H1 (cell line): ENCODE results near the gene TARS2. TPM values are rescaled to one million over a fixed set of nuclear protein-coding genes. Genes with fewer than 3 reads are reported as not detected.

Experiments
- CTCF ChIA-PET: fragments of 300-600 bp; sonication (Branson Sonifier 250); formaldehyde crosslinking; loops from one replicate; lab custom pipeline; 2021; ENCODE audit not compliant: partially characterized antibody; lab: Charles Lee
- POLR2A ChIA-PET: fragments of 300-600 bp; sonication (Branson Sonifier 250); formaldehyde crosslinking; loops from one replicate; lab custom pipeline; 2021; ENCODE audit warnings: inconsistent platforms; ENCODE audit not compliant: partially characterized antibody; lab: Charles Lee
- DNase-seq, 2 experiments: peaks; one replicate each; pipeline versions ENCODE4 v3.0.0 to v3.0.0-alpha.2; 2010 to 2022; ENCODE audit warnings: low spot score in 2 of 2, low read depth in 1 of 2, mixed read lengths in 1 of 2
- FAIRE-seq: peaks from 2 replicates; lab custom pipeline; 2011; peaks lifted over from hg19 to GRCh38; lab: Jason Lieb, UNC
- H2AFZ ChIP-seq: 2 replicates; pipeline ENCODE4 v1.8.1; 2012; ENCODE audit warnings: low read length, inconsistent platforms
- H2AK5ac ChIP-seq: 2 replicates; pipeline ENCODE4 v1.6.1; 2013; ENCODE audit warnings: low read depth, low read length
- H2BK120ac ChIP-seq: replicated peaks from 2 replicates; pipeline ENCODE3; 2013; ENCODE audit warnings: low read depth, low read length, inconsistent platforms
- H2BK12ac ChIP-seq: 2 replicates; pipeline ENCODE4 v1.6.1; 2013; ENCODE audit warnings: low read depth, low read length
- H2BK15ac ChIP-seq: 2 replicates; pipeline ENCODE4 v1.6.1; 2013; ENCODE audit warnings: low read length
- H2BK20ac ChIP-seq: 2 replicates; pipeline ENCODE4 v1.6.1; 2013; ENCODE audit warnings: low read length
- H2BK5ac ChIP-seq: 2 replicates; pipeline ENCODE4 v1.6.1; 2013; ENCODE audit warnings: low read depth, low read length
- H3K14ac ChIP-seq: 2 replicates; pipeline ENCODE4 v1.6.1; 2013; ENCODE audit warnings: inconsistent platforms; ENCODE audit not compliant: insufficient read length
- H3K18ac ChIP-seq: 2 replicates; pipeline ENCODE4 v1.6.1; 2013; ENCODE audit warnings: low read length; ENCODE audit errors: extremely low read depth
- H3K23ac ChIP-seq: 2 replicates; pipeline ENCODE4 v1.6.1; 2013; ENCODE audit warnings: inconsistent platforms; ENCODE audit not compliant: insufficient read length
- H3K23me2 ChIP-seq: 2 replicates; pipeline ENCODE4 v1.6.1; 2013; ENCODE audit warnings: low read depth, low read length
- H3K27ac ChIP-seq: 2 replicates; pipeline ENCODE4 v1.6.1; 2011; ENCODE audit warnings: low read depth, low read length, inconsistent platforms
- H3K27me3 ChIP-seq, 4 experiments: replicated peaks in 1 of 4; 1 replicate in 1 of 4; 2 replicates in 3 of 4; pipeline versions ENCODE4 v1.6.1 to v1.8.1; 2011 to 2013; ENCODE audit warnings: low read length in 3 of 4, mild to moderate bottlenecking in 3 of 4, inconsistent platforms in 2 of 4, mixed read lengths in 2 of 4, moderate library complexity in 1 of 4; ENCODE audit not compliant: control insufficient read depth in 3 of 4, insufficient read depth in 3 of 4; ENCODE audit errors: extremely low read depth in 1 of 4
- H3K36me3 ChIP-seq, 4 experiments: 2 replicates each; pipeline versions ENCODE4 v1.6.1 to v1.8.1; 2011 to 2013; ENCODE audit warnings: mild to moderate bottlenecking in 4 of 4, low read length in 3 of 4, moderate library complexity in 2 of 4, control low read depth in 1 of 4, inconsistent platforms in 1 of 4; ENCODE audit not compliant: insufficient read depth in 4 of 4, control insufficient read depth in 2 of 4
- H3K4ac ChIP-seq: replicated peaks from 2 replicates; pipeline ENCODE3; 2013; ENCODE audit warnings: low read length, low read depth, mixed read lengths, inconsistent platforms; ENCODE audit not compliant: insufficient read length
- H3K4me1 ChIP-seq, 4 experiments: replicated peaks in 1 of 4; 1 replicate in 1 of 4; 2 replicates in 3 of 4; pipeline versions ENCODE4 v1.6.1 to v1.8.1; 2011 to 2013; ENCODE audit warnings: low read length in 3 of 4, inconsistent platforms in 2 of 4, mixed read lengths in 1 of 4; ENCODE audit not compliant: insufficient read depth in 4 of 4, control insufficient read depth in 3 of 4
- H3K4me2 ChIP-seq, 2 experiments: 2 replicates each; pipeline versions ENCODE4 v1.6.1 to v1.8.1; 2011 to 2013; ENCODE audit warnings: low read depth in 2 of 2, low read length in 2 of 2, control low read depth in 1 of 2, inconsistent platforms in 1 of 2, mild to moderate bottlenecking in 1 of 2; ENCODE audit not compliant: insufficient read depth in 1 of 2
- H3K4me3 ChIP-seq, 4 experiments: fragments of 200-600, 300-600 bp in 1 of 4; sonication (generic), shearing (Covaris generic), sonication (Bioruptor Twin) in 1 of 4; 2 replicates each; pipeline versions ENCODE4 v1.5.1 to v1.8.1; 2011 to 2016; ENCODE audit warnings: low read length in 4 of 4, low read depth in 3 of 4, control low read depth in 2 of 4, inconsistent platforms in 2 of 4, mild to moderate bottlenecking in 2 of 4, mixed read lengths in 1 of 4, moderate library complexity in 1 of 4; ENCODE audit not compliant: insufficient read depth in 2 of 4; ENCODE audit errors: extremely low read depth in 1 of 4
- H3K56ac ChIP-seq: replicated peaks from 2 replicates; pipeline ENCODE3; 2013; ENCODE audit warnings: low read depth, mild to moderate bottlenecking, mixed read lengths, low read length, inconsistent platforms; ENCODE audit not compliant: insufficient read length
- H3K79me1 ChIP-seq: 2 replicates; pipeline ENCODE4 v1.6.1; 2013; ENCODE audit warnings: low read depth, low read length, control low read depth
- H3K79me2 ChIP-seq, 2 experiments: 2 replicates each; pipeline versions ENCODE4 v1.6.1 to v1.8.1; 2012 to 2013; ENCODE audit warnings: low read length in 2 of 2, mild to moderate bottlenecking in 2 of 2, inconsistent platforms in 1 of 2; ENCODE audit not compliant: insufficient read depth in 2 of 2, control insufficient read depth in 1 of 2
- H3K9ac ChIP-seq, 4 experiments: replicated peaks in 1 of 4; 1 replicate in 1 of 4; 2 replicates in 3 of 4; pipeline versions ENCODE4 v1.6.1 to v1.8.1; 2011 to 2013; ENCODE audit warnings: low read depth in 3 of 4, low read length in 3 of 4, control low read depth in 2 of 4, mild to moderate bottlenecking in 2 of 4, moderate library complexity in 2 of 4, inconsistent platforms in 1 of 4; ENCODE audit errors: extremely low read depth in 1 of 4
- H3K9me3 ChIP-seq, 2 experiments: 2 replicates each; pipeline versions ENCODE4 v1.6.1 to v1.8.1; 2012 to 2013; ENCODE audit warnings: mild to moderate bottlenecking in 2 of 2, moderate library complexity in 2 of 2, control low read depth in 1 of 2, inconsistent platforms in 1 of 2, low read depth in 1 of 2, low read length in 1 of 2, mixed read lengths in 1 of 2; ENCODE audit not compliant: insufficient read depth in 2 of 2
- H4K20me1 ChIP-seq, 2 experiments: replicated peaks in 1 of 2; 2 replicates each; pipeline versions ENCODE3 to v1.8.1; 2011 to 2013; ENCODE audit warnings: inconsistent platforms in 2 of 2, low read length in 2 of 2, mild to moderate bottlenecking in 1 of 2; ENCODE audit not compliant: insufficient read depth in 2 of 2, control insufficient read depth in 1 of 2
- H4K5ac ChIP-seq: 2 replicates; pipeline ENCODE4 v1.6.1; 2013; ENCODE audit warnings: low read length, low read depth, mixed read lengths, inconsistent platforms; ENCODE audit not compliant: insufficient read length
- H4K8ac ChIP-seq: 2 replicates; pipeline ENCODE4 v1.8.0; 2013; ENCODE audit warnings: mild to moderate bottlenecking, moderate library complexity, low read length, inconsistent platforms; ENCODE audit not compliant: insufficient read depth; ENCODE audit errors: extremely low read depth
- H4K91ac ChIP-seq: replicated peaks from 2 replicates; pipeline ENCODE3; 2013; ENCODE audit warnings: low read length, mixed read lengths, inconsistent platforms; ENCODE audit not compliant: insufficient read length
- BCL11A ChIP-seq, 2 experiments: IDR thresholded peaks; one replicate each; pipeline ENCODE4 v1.6.1; 2011; ENCODE audit warnings: low read depth in 2 of 2, low read length in 2 of 2, mild to moderate bottlenecking in 2 of 2
- CBX5 ChIP-seq: fragments of 300-800, 300-1000 bp; sonication (generic); IDR thresholded peaks from 2 replicates; pipeline ENCODE4 v1.7.1; 2016; ENCODE audit warnings: antibody characterized with exemption, low read length, low read depth
- CTCF ChIP-seq, 3 experiments: IDR thresholded peaks; 1 replicate in 2 of 3; 2 replicates in 1 of 3; pipeline versions ENCODE4 v1.5.1 to v1.6.1; 2011; ENCODE audit warnings: low read length in 3 of 3, mild to moderate bottlenecking in 3 of 3, inconsistent platforms in 2 of 3, low read depth in 1 of 3, moderate library complexity in 1 of 3; ENCODE audit not compliant: insufficient read depth in 1 of 3; ENCODE audit errors: control extremely low read depth in 1 of 3
- KDM4A ChIP-seq: IDR thresholded peaks from one replicate; pipeline ENCODE4 v1.7.1; 2012; ENCODE audit warnings: low read depth, mild to moderate bottlenecking, moderate library complexity, low read length, inconsistent platforms; ENCODE audit not compliant: severe bottlenecking
- KDM5A ChIP-seq: fragments of 200-600 bp; IDR thresholded peaks from 2 replicates; pipeline ENCODE4 v1.7.1; 2012; ENCODE audit warnings: mild to moderate bottlenecking, low read length, inconsistent platforms, mixed read lengths
- MAX ChIP-seq: IDR thresholded peaks from 2 replicates; pipeline ENCODE4 v1.6.1; 2012; ENCODE audit warnings: inconsistent platforms
- POU5F1 ChIP-seq: IDR thresholded peaks from 2 replicates; pipeline ENCODE4 v1.6.1; 2011; ENCODE audit warnings: low read depth, mild to moderate bottlenecking, low read length, moderate library complexity
- RXRA ChIP-seq: IDR thresholded peaks from 2 replicates; pipeline ENCODE4 v1.6.1; 2011; ENCODE audit warnings: low read depth, mild to moderate bottlenecking, low read length, moderate library complexity; ENCODE audit not compliant: insufficient read depth
- SAP30 ChIP-seq: fragments of 300-600 bp; sonication (generic); IDR thresholded peaks from 2 replicates; pipeline ENCODE4 v1.7.1; 2012; ENCODE audit warnings: low read length, moderate library complexity, mild to moderate bottlenecking, inconsistent platforms; ENCODE audit not compliant: insufficient read depth, insufficient replicate concordance
- SP4 ChIP-seq: IDR thresholded peaks from 2 replicates; pipeline ENCODE4 v1.6.1; 2012; ENCODE audit warnings: low read length, inconsistent platforms
- YY1 ChIP-seq: IDR thresholded peaks from 2 replicates; pipeline ENCODE4 v1.6.1; 2011; ENCODE audit warnings: low read depth, mild to moderate bottlenecking, low read length
- WGBS, 2 experiments: shearing (Covaris generic) in 1 of 2; methylation state at CpG; one replicate each; pipeline versions ENCODE4 v1.1.6 to v1.1.7; 2013 to 2015; ENCODE audit warnings: low lambda C conversion rate in 2 of 2, mixed read lengths in 2 of 2, inconsistent platforms in 1 of 2, low coverage in 1 of 2, missing lambda C conversion rate in 1 of 2; ENCODE audit not compliant: insufficient replicate concordance in 2 of 2, insufficient coverage in 1 of 2, insufficient read length in 1 of 2; ENCODE audit errors: extremely low coverage in 1 of 2, missing lambda C conversion rate in 1 of 2; 5-methylcytosine and 5-hydroxymethylcytosine counted together
- polyA plus RNA-seq, 7 experiments: library from polyadenylated mRNA; depleted of rRNA in 3 of 7; stranded (reverse) in 5 of 7; unstranded in 2 of 7; fragments of >200 nt in 5 of 7; fragments of 200-250 nt in 2 of 7; gene quantifications; 1 replicate in 5 of 7; 2 replicates in 1 of 7; 4 replicates in 1 of 7; pipeline versions ENCODE4 v1.2.1 to v1.2.3, GENCODE V29; 2011 to 2013; ENCODE audit warnings: missing spikeins in 2 of 7, mixed read lengths in 2 of 7
- total RNA-seq: library from RNA; stranded (reverse); fragmentation: NEBNext Ultra II Directional; extraction: Animal tissue kit (Norgen Biotek cat#: 25700); gene quantifications from 2 replicates; pipeline ENCODE4 v1.2.1, GENCODE V29; 2021

Gene TARS2
- total and polyA plus RNA-seq, 2 of the 8 experiments (the other 6 are each of a cell fraction or from before 2014, with no cell fraction given), result 38.9 to 39.1 TPM

GRCh38 chr1:150548324-150548631, 61.1 kb downstream of the TARS2 start:
- H2BK12ac ChIP-seq, result no peak overlapping the region
- H3K4me1 ChIP-seq, result peaks cover 2 to 19% (median 11%) of the 10 kb centered on the region in 4 experiments
- no peak overlapping the region for H2AK5ac ChIP-seq
- H3K36me3 ChIP-seq, result no peaks in the 10 kb centered on the region
- H3K23me2 ChIP-seq, result peaks cover 5% of the 10 kb centered on the region; the same call in 1 of the 2 replicates
- H3K27ac ChIP-seq, result no peak overlapping the region
- H4K5ac ChIP-seq, result no peak overlapping the region
- no peak for FAIRE-seq
- H2BK20ac ChIP-seq, result no peak overlapping the region
- ChIA-PET POLR2A (interaction anchor here (0.6 to 43.7 kb wide), 8 partner anchors 13 to 707 kb away, joined by 3 to 1380 read pairs (median 24); partner anchors contain the start of genes ENSA, FALEC and MCL1), CTCF (interaction anchor here (0.6 to 6.3 kb wide), 8 partner anchors 9 to 74 kb away, joined by 3 to 65 read pairs (median 3); no protein-coding TSS in a partner anchor)
- peak overlapping the region; percentile 96 to 97 for H3K4me2 ChIP-seq
- no peak overlapping the region for H3K56ac ChIP-seq
- no peak overlapping the region for H4K8ac ChIP-seq
- 84% methylated on average over 4 of the region's 4 CpGs; no CpG with 5 or more reads in 1 of the 2 experiments for whole genome bisulfite sequencing, 2 experiments
- H3K14ac ChIP-seq, result no peak overlapping the region
- H3K9ac ChIP-seq, result peak overlapping the region in 1 of 4 experiments; percentile 35; a peak in 1 of 7 replicates
- peak overlapping the region; percentile 51 to 65 (median 53); a peak in 7 of 8 replicates for H3K4me3 ChIP-seq
- H3K4ac ChIP-seq, result peak overlapping the region; percentile 69
- H2AFZ ChIP-seq, result peak overlapping the region; percentile 95; the same call in 1 of the 2 replicates
- no peak for DNase-seq
- H2BK5ac ChIP-seq, result no peak overlapping the region
- no peak overlapping the region for H3K23ac ChIP-seq
- peaks cover 1 to 2% of the 10 kb centered on the region in 2 experiments for H4K20me1 ChIP-seq
- no peaks in the 10 kb centered on the region for H3K79me1 ChIP-seq
- peak overlapping the region; percentile 87 for H2BK120ac ChIP-seq
- H3K79me2 ChIP-seq, result no peaks in the 10 kb centered on the region
- H3K9me3 ChIP-seq, result no peaks in the 10 kb centered on the region
- peaks cover 0 to 19% (median 10%) of the 10 kb centered on the region in 4 experiments; a peak in 5 of 7 replicates for H3K27me3 ChIP-seq
- H4K91ac ChIP-seq, result no peak overlapping the region
- no peak overlapping the region for H2BK15ac ChIP-seq
- no peak overlapping the region for H3K18ac ChIP-seq
- no peak for TF ChIP-seq YY1
- TF ChIP-seq KDM4A, result no peak
- no peak for TF ChIP-seq MAX
- TF ChIP-seq RXRA, result no peak
- TF ChIP-seq BCL11A (IDR thresholded peaks at IDR 0.05; ENCODE audit: low read depth in 2 of 2, low read length in 2 of 2), result no peak
- no peak for TF ChIP-seq CBX5
- no peak for TF ChIP-seq SAP30
- TF ChIP-seq SP4, result no peak
- no peak for TF ChIP-seq CTCF (IDR thresholded peaks at IDR 0.05; ENCODE audit: control extremely low read depth in 1 of 3, insufficient read depth in 1 of 3, low read depth in 1 of 3, low read length in 3 of 3)
- TF ChIP-seq POU5F1, result no peak
- no peak for TF ChIP-seq KDM5A
